ENCODE data around the gene TMEM185A.
"Not testable (repeated sequence)": the region's sequence is repeated elsewhere in the genome, so short reads cannot be mapped to it uniquely, and the experiment has no call there.

The TMEM185A gene

GRCh38 chrX:149626829-149627228, 4.8 kb downstream of the TMEM185A start:
- not testable (repeated sequence) for DNase-seq (ENCODE audit: low spot score)

GRCh38 chrX:149619662-149620061, 11.9 kb downstream of the TMEM185A start:
- DNase-seq (ENCODE audit: low spot score) = not testable (repeated sequence)

DNA sequence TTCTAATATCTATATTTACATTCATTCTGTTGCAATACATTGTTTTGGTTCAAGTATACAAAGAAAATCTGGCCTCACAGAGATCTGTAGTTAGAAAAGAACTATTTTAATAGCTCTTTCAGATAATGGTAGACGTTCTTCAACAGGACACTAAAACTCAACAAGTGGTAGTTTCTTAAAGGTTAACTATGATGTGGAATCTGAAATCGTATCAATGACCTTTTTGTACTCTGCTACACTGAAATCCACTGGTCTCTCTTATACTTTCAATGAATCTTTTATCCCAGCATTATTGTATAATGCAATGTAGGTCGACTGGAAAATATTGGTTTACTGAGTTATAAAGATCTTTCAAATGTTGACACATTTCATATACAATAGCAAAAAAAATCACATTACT, 12.7 kb downstream of the TMEM185A start:
- no peak for DNase-seq (ENCODE audit: low spot score)

- DNase-seq (ENCODE audit: low spot score) = no peak
Measured at GRCh38 chrX:149611623-149612175, 19.9 kb downstream of the TMEM185A start.

DNA sequence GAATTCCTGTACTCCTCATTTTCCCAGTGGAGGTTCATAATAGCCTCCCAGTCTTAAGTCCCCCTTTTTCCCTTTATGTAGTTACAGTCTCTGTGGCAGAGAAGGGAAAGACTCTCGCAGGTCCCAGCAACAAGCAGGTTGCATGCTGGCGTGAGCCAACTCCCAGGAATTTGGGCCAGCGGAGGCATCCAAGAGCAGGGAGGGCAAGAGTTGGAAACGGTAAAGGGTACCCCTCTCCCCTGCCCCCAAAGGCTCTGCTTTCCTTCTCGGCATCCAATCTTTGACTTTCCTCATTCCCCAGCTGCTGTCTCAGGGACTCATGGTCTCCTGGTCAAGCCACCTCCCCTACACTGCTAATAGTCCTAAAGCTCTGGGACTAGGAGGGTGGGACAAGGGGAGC, 21.1 kb downstream of the TMEM185A start:
- no peak for DNase-seq (ENCODE audit: low spot score)

DNA sequence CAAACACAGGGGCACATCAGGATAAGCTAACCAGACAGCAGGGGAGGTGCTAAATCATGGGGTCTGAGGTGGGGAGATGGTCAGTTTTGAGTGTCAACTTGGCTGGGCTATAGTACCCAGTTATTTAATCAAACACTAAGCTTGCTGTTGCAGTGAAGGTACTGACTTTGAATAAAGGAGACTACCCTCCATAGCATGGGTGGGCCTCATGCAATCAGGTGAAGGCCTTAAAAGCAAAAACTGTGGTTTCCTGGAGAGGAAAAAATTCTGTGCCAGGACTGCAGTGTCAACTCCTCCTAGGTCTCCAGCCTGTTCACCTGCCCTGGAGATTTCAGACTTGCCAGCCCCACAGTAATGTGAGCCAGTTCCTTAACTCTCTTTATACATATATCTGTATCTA, 23.9 kb downstream of the TMEM185A start:
- DNase-seq (ENCODE audit: low spot score) = no peak

DNA sequence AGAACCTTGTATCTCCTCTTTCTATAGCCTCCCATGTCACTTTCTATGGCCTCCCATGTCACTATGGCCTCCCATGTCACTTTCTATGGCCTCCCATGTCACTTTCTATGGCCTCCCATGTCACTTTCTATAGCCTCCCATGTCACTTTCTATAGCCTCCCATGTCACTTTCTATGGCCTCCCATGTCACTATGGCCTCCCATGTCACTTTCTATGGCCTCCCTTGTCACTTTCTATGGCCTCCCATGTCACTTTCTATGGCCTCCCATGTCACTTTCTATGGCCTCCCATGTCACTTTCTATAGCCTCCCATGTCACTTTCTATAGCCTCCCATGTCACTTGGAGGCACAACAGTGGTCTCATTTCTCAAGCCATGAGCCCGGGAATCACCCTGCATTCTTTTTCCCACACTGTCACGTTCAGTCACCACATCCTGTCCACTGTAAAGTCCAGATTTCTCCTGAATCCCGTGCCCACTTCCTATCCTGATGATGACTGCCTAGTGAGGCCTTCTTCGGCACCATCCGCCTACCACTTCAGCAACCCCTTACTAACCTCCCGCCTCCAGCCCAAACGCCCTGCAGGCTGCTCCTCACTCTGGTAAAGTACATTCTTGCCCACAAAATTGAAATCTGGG, 26.2 kb downstream of the TMEM185A start:
- DNase-seq (ENCODE audit: low spot score) = not testable (repeated sequence)

DNA sequence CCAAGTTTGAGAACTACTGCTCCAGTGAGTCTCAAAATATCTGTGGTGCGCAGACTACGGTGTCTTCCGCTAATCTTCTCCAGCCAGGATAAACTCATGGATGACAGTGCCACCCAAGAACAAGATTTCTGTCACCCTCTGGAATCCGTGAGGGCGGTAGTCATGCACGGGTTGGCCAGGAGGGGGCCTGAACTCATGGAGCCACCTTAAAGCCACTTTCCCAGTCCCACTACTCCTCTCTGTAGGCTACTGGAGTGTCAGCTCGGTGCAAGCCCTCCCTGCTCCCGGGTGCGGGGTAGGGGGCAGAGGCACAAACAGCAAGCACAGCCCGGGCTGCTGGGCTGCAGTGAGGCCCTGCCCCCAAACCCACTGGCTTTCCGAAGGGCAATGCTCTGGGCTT, 33.0 kb downstream of the TMEM185A start:
- DNase-seq (ENCODE audit: low spot score) = not testable (repeated sequence)

GRCh38 chrX:149595943-149596342, 35.6 kb downstream of the TMEM185A start:
- DNase-seq (ENCODE audit: low spot score) = not testable (repeated sequence)

DNA sequence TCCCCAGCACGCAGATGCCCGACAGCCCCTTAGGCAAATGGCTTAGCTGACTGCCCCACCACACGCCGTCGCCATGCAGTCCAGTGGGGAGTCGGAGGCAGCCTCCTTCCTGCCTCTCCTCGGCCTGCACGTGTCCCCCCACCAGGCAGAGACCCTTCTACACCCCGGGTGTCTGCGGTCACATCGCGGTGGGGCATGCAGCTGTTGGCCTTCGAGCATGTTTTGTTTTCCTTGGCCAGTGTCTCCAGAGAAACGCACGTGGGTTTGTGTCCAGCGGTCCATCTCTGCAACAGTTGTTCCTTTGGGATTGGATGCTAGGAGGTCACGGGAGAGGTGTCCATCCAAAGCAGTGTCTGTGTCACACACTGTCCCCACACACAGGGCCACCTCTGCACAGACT, 36.4 kb downstream of the TMEM185A start, which contains the start of gene HSFX2:
Gene HSFX2 (minus strand): TSS at position 101 of the 400 bp plus-strand sequence. CDS start 614 bp downstream, outside the sequence.
- DNase-seq (ENCODE audit: low spot score) = not testable (repeated sequence)

GRCh38 chrX:149590993-149591392, 40.6 kb downstream of the TMEM185A start:
- DNase-seq (ENCODE audit: low spot score) = not testable (repeated sequence)

DNA sequence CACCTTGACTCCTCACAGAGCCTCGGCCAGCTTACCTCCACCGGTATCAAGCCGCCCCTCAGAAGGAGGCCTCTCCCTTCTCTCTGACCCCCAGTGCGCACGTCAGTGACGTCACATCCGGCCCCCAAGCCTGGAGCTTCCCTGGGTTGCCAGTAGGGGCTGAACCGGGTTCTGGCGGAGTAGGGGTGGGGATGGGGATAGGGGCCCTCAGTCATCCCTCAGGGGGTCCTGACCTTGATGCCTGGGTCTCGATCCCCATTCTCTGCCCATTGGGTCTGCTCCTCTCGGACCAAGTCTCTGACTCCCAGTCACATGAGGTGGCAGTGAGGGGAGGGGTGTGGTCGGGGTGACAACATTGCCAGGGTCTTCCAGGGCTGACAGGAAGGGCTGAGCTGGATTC, 44.2 kb downstream of the TMEM185A start, which contains the start of gene MAGEA9B:
Gene MAGEA9B (minus strand): TSS at position 101 of the 400 bp plus-strand sequence. CDS start 4,280 bp downstream, outside the sequence.
- not testable (repeated sequence) for DNase-seq (ENCODE audit: low spot score)

GRCh38 chrX:149585631-149586030, 46.0 kb downstream of the TMEM185A start:
- DNase-seq (ENCODE audit: low spot score) = not testable (repeated sequence)

DNA sequence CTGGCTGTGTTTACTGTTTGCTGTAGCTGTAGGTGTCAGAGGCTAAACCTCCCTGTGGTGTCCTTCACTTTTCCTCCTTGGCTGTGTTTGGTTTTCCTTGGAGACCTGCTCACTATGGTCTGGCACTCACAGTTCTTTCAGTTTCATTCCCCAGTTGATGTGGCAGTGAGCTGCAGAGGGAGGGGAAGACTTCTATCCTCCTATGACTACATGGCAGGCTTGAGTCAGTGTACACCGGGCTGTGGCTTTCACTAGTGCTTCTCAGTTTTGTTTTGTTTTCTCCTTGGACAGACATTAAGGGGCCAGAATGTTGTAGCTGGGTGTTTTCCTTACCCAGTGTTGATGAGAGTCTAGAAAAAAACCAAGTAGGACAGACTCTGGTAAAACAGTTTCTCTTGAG, 58.1 kb downstream of the TMEM185A start:
- DNase-seq (ENCODE audit: low spot score) = not testable (repeated sequence)

DNA sequence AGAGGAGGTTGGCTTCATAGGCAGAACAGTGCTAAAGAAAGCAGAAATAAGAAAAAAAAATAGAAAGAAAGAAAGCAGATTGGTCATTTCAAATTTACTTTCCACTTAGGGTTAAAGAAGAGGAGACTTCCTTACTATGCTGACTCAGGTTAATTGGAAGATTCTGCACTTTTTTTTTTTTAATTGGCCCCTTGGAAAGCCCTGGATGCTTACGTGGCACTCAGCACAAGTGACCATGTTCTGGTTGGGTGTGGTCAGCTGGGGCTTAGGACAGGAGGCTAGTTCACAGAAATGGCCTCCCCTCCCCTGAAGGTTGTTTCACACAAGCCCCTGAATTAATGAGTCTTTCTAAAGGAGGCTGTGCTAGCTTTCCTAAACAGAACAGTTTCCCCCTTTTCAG, 58.8 kb downstream of the TMEM185A start:
- no peak for DNase-seq (ENCODE audit: low spot score)

DNA sequence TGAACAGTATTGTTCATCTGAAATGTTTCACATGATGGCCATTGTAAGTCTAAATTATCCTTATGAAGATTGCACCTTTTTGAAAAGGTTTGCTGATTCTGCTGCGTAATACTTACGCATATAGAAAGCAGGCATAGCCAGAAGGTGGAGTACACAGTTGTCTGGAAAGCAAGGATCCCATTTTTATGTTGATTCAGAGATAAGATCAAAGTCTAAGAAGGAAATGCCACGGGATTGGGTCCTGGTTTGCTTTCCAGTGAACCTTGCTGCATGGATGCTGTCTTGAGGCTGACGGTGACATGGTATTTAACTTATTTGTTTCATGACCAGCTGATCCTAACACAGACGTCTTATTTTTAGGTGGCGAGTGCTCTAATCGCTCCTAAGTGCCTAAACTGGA, 59.8 kb downstream of the TMEM185A start:
- DNase-seq (ENCODE audit: low spot score) = no peak

DNA sequence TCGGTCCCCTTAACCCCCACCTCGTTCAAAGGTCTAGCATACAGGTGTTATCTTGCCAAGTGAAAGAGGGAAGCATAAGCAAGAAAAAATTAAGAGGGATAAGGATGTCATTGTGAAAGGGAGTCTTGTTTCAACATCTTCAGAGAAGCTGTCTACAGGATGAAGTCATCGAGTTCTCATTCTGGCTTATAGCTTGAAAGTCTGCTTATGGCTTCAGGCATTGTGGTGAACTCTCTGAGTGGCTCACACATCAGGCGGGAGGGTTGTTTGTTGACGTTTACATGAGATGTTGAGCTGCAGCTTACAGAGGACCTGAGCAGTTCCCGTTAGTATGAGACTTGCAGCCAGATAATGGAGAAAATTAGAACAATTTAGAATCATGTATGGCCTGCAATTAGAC, 60.9 kb downstream of the TMEM185A start:
- no peak for DNase-seq (ENCODE audit: low spot score)

DNA sequence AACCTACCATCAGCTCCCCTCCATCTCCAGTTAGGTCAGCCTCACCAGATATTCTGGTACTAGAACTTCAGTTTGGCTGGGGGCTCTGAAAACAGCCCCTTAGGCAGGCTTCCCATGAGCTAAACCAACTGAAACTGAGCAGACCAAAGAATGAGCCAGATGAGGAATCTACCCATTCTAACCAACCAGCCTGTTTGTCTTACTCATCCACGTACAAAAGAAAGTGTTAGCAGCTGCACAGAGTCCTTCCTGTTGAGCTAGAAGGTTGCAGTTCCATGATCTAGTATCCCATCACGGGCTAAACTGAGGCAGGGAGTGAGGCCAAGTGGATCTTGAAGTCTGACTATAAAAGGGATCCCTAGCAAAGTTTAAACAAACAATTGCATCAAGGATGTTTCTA, 61.8 kb downstream of the TMEM185A start:
- DNase-seq (ENCODE audit: low spot score) = no peak

DNA sequence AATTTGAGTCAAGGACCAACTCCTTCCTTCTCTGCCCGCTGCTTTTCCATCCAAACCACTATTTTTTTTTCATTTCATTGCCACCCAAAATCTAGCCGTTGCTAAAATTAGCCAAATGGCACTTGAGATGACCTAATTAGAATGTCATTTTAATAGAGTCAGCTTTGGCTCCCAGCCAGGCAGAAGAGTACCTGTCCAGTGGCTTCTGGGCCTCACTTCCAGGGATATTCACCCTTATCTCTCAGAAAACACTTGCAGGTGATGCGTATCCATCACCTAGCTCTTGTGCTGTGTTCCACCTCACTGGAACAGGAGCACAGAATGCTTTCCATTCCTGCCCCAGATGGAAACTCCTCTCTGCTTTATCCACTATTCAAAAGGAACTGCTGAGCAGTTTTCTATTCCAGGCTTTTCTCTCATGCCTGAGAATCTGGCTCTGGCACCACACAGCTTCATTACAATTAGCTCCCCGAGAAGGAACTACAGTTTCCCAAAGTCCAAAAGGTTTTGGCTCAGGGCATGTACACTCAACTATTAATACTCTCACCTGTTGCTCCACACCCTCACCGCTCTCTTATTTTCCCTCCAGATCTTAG, 62.8 kb downstream of the TMEM185A start:
- DNase-seq (ENCODE audit: low spot score) = no peak

- DNase-seq (ENCODE audit: low spot score) = no peak
Measured at GRCh38 chrX:149567621-149568417, 63.8 kb downstream of the TMEM185A start.

DNA sequence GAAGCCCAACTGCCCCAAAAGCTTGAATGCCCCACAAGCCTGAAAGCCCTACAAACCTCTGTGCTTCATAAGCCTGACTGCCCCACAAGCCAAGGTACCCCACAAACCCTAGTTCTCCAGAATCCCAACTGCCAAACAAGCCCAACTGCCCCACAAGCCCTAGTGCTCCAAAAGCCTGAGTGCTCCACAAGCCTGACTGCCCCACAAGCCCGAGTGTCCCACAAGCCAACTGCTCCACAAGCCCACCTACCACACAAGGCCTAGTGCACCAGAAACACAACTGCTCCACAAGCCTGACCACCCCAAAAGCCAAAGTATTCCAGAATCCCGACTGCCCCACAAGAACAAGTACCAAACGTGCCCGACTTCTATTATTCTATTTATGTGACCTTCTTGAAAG, 68.2 kb downstream of the TMEM185A start:
- no peak for DNase-seq (ENCODE audit: low spot score)

GRCh38 chrX:149555251-149555650, 76.3 kb downstream of the TMEM185A start:
- DNase-seq (ENCODE audit: low spot score) = not testable (repeated sequence)

- DNase-seq (ENCODE audit: low spot score) = not testable (repeated sequence)
Measured at GRCh38 chrX:149551939-149552248, 79.7 kb downstream of the TMEM185A start.

Measured in NAMALWA (cell line).